ENCODE measurements around the gene IFNLR1. TPM values are rescaled to one million over a fixed set of nuclear protein-coding genes. Genes with fewer than 3 reads are reported as not detected.

The IFNLR1 gene
- total RNA-seq, 1 donor from 2014 or later: 0.32 TPM

DNA sequence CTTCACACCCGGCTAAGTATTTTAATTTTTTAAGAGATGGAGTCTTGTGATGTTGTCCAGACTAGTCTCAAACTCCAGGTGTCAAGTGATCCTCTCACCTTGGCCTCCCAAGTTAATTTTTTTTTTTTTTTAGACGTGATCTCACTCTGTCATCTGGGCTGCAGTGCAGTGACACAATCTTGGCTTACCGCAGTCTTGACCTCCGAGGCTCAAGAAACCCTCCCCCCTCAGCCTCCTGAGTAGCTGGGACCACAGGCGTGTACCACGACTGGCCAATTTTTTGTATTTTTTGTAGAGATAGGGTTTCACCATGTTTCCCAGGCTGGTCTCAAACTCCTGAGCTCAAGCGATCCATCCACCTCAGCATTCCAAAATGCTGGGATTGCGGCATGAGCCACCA is 11.7 kb upstream of the IFNLR1 start:
- Histone ChIP-seq H3K36me3 (no peaks in the 10 kb centered on the region), H3K9me3 (no peaks in the 10 kb centered on the region), H3K4me1 (no peaks in the 10 kb centered on the region), H3K27ac (no peak overlapping the region), H3K27me3 (no peaks in the 10 kb centered on the region), H3K4me3 (no peak overlapping the region)
- DNase-seq (ENCODE audit: low spot score in 2 of 2): no peak
- intact Hi-C loops (cut with DNase I): loop anchor here (1.0 kb wide), 1 partner anchor 193 kb away; no protein-coding TSS in a partner anchor
- TF ChIP-seq CTCF (IDR thresholded peaks at IDR 0.05): no peak

- H3K27ac ChIP-seq: no peak overlapping the region
- intact Hi-C loops (cut with DNase I): no loop called here
- H3K4me1 ChIP-seq: no peaks in the 10 kb centered on the region
- no peaks in the 10 kb centered on the region for H3K36me3 ChIP-seq
- H3K27me3 ChIP-seq: no peaks in the 10 kb centered on the region
- H3K4me3 ChIP-seq: no peak overlapping the region
- TF ChIP-seq CTCF (IDR thresholded peaks at IDR 0.05): no peak
- DNase-seq (ENCODE audit: low spot score in 2 of 2): no peak
- no peaks in the 10 kb centered on the region for H3K9me3 ChIP-seq
Measured at GRCh38 chr1:24195874-24196273, 8.8 kb upstream of the IFNLR1 start.

DNA sequence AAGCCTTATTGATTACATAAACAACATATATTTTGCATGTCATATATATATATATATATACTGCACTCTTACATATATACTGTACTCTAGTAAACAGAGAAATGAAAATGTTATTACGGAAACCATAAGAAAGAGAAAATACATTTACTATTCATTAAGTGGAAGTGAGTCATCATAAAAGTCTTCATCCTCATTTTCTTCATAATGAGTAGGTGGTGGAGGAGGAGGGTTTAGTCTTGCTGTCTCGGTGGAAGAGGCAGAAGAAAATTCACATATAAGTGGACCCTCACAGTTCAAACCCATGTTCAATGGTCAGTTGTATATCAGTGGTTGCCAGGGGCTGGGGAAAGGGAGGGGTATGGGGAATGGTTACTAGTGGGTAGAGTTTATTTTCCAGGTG is 8.0 kb upstream of the IFNLR1 start:
- H3K4me3 ChIP-seq: no peak overlapping the region
- no peaks in the 10 kb centered on the region for H3K36me3 ChIP-seq
- intact Hi-C loops (cut with DNase I): no loop called here
- no peaks in the 10 kb centered on the region for H3K27me3 ChIP-seq
- H3K27ac ChIP-seq: no peak overlapping the region
- DNase-seq (ENCODE audit: low spot score in 2 of 2): no peak
- H3K9me3 ChIP-seq: no peaks in the 10 kb centered on the region
- no peaks in the 10 kb centered on the region for H3K4me1 ChIP-seq
- TF ChIP-seq CTCF (IDR thresholded peaks at IDR 0.05): no peak

- DNase-seq (ENCODE audit: low spot score in 2 of 2): no peak
- no peak overlapping the region for H3K27ac ChIP-seq
- no peaks in the 10 kb centered on the region for H3K36me3 ChIP-seq
- no peaks in the 10 kb centered on the region for H3K27me3 ChIP-seq
- TF ChIP-seq CTCF (IDR thresholded peaks at IDR 0.05): no peak
- no peaks in the 10 kb centered on the region for H3K9me3 ChIP-seq
- no peak overlapping the region for H3K4me3 ChIP-seq
- intact Hi-C loops (cut with DNase I): no loop called here
- no peaks in the 10 kb centered on the region for H3K4me1 ChIP-seq
Measured at GRCh38 chr1:24193046-24193445, 6.0 kb upstream of the IFNLR1 start.

DNA sequence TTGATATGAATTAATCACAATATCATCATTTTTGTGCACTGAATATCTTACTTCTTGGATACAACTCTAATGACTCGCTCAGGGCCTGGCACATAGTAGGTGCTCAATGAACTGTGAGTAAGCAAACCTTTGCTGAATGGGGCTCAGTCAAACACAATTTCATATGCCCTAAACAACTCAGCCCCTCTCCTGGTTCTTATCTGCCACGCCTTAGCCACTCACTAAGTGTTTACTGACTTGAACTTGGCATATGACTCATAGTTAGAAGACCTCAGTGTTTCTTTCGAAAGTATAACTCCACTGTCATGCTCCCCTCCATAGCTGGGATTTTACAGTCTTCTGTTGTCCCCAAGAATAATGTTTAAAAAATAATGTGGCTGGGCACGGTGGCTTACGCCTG is 4.8 kb upstream of the IFNLR1 start:
- H3K27me3 ChIP-seq: no peaks in the 10 kb centered on the region

More for the DNA sequence above, 4.8 kb upstream of the IFNLR1 start:
- Histone ChIP-seq H3K9me3 (no peaks in the 10 kb centered on the region), H3K36me3 (no peaks in the 10 kb centered on the region), H3K27ac (no peak overlapping the region), H3K4me1 (peaks cover 6 to 8% of the 10 kb centered on the region in 2 donors), H3K4me3 (no peak overlapping the region)
- no peak for DNase-seq (ENCODE audit: low spot score in 2 of 2)
- intact Hi-C loops (cut with DNase I): no loop called here
- no peak for TF ChIP-seq CTCF (IDR thresholded peaks at IDR 0.05)
